HepG2 (cell line): ENCODE measurements around the gene BRMS1. TPM values are rescaled to one million over a fixed set of nuclear protein-coding genes. Genes with fewer than 3 reads are reported as not detected.

Source experiments
- FOXC1 ChIP-seq: sonication (generic); formaldehyde crosslinking; IDR thresholded peaks from 2 replicates; pipeline ENCODE4 v1.8.0; 2022; ENCODE audit warnings: mild to moderate bottlenecking, missing genetic modification reagents, borderline replicate concordance
- GATA4 ChIP-seq: sonication (generic); IDR thresholded peaks from 2 replicates; pipeline ENCODE4 v1.6.1; 2016; ENCODE audit warnings: antibody characterized with exemption, low read depth, borderline replicate concordance
- GATAD1 ChIP-seq: IDR thresholded peaks from 2 replicates; pipeline ENCODE4 v1.6.1; 2016; ENCODE audit warnings: missing genetic modification reagents, missing compliant biosample characterization
- HIVEP1 ChIP-seq: sonication (generic); formaldehyde crosslinking; IDR thresholded peaks from 2 replicates; pipeline ENCODE4 v1.4.0; 2020; ENCODE audit warnings: mild to moderate bottlenecking, missing genetic modification reagents
- KDM5A ChIP-seq: fragments of 200-600 bp; sonication (generic); IDR thresholded peaks from 2 replicates; pipeline ENCODE4 v1.7.0; 2018; ENCODE audit warnings: antibody characterized with exemption, mild to moderate bottlenecking, low read length, borderline replicate concordance
- MAZ ChIP-seq, 2 experiments: sonication (generic) in 1 of 2; formaldehyde crosslinking in 1 of 2; IDR thresholded peaks; 2 replicates each; pipeline versions ENCODE4 v1.5.0 to v1.6.1; 2012 to 2020; ENCODE audit warnings: low read depth in 2 of 2, mild to moderate bottlenecking in 2 of 2, borderline replicate concordance in 1 of 2, improper control_type of control experiment in 1 of 2, low read length in 1 of 2, missing genetic modification reagents in 1 of 2, moderate library complexity in 1 of 2
- RBFOX2 ChIP-seq: fragments of 200-400 bp; formaldehyde crosslinking; IDR thresholded peaks from 2 replicates; pipeline ENCODE4 v1.6.1; 2017; ENCODE audit warnings: low read depth, mild to moderate bottlenecking, low read length
- RERE ChIP-seq: IDR thresholded peaks from 2 replicates; pipeline ENCODE4 v1.6.1; 2016; ENCODE audit warnings: low read depth, missing genetic modification reagents, missing compliant biosample characterization
- REXO4 ChIP-seq: sonication (generic); formaldehyde crosslinking; IDR thresholded peaks from 2 replicates; pipeline ENCODE4 v1.8.0; 2022; ENCODE audit warnings: missing genetic modification reagents, mild to moderate bottlenecking, borderline replicate concordance
- RORA ChIP-seq: sonication (generic); formaldehyde crosslinking; IDR thresholded peaks from 2 replicates; pipeline ENCODE4 v1.5.0; 2020; ENCODE audit warnings: mild to moderate bottlenecking, missing genetic modification reagents, moderate library complexity
- TGIF2 ChIP-seq: IDR thresholded peaks from 2 replicates; pipeline ENCODE4 v1.6.1; 2016; ENCODE audit warnings: control low read depth, missing compliant biosample characterization
- ZHX1 ChIP-seq: sonication (generic); formaldehyde crosslinking; IDR thresholded peaks from 2 replicates; pipeline ENCODE4 v1.8.1; 2022; ENCODE audit warnings: low read depth, mild to moderate bottlenecking, missing genetic modification reagents
- ZNF138 ChIP-seq: sonication (generic); formaldehyde crosslinking; IDR thresholded peaks from 2 replicates; pipeline ENCODE4 v1.5.0; 2020; ENCODE audit warnings: mild to moderate bottlenecking, low read depth, missing genetic modification reagents
- ZNF3 ChIP-seq: IDR thresholded peaks from 2 replicates; pipeline ENCODE4 v1.7.0; 2017; ENCODE audit warnings: inconsistent platforms
- ZNF512B ChIP-seq: sonication (generic); formaldehyde crosslinking; IDR thresholded peaks from 2 replicates; pipeline ENCODE4 v1.5.1; 2020; ENCODE audit warnings: missing genetic modification reagents, mild to moderate bottlenecking, borderline replicate concordance
- ZNF607 ChIP-seq: sonication (generic); formaldehyde crosslinking; IDR thresholded peaks from 2 replicates; pipeline ENCODE4 v1.5.1; 2020; ENCODE audit warnings: missing genetic modification reagents, mild to moderate bottlenecking, borderline replicate concordance
- ZNF644 ChIP-seq: IDR thresholded peaks from 2 replicates; pipeline ENCODE4 v1.6.1; 2016; ENCODE audit warnings: low read depth
- ZNF761 ChIP-seq: sonication (generic); formaldehyde crosslinking; conservative IDR thresholded peaks from 2 replicates; pipeline ENCODE4 v1.4.0; 2020; ENCODE audit warnings: mild to moderate bottlenecking, missing genetic modification reagents
- ZSCAN9 ChIP-seq: IDR thresholded peaks from 2 replicates; pipeline ENCODE4 v1.6.1; 2016; ENCODE audit warnings: borderline replicate concordance
- polyA plus RNA-seq, 8 experiments: library from polyadenylated mRNA; depleted of rRNA in 3 of 8; stranded (reverse) in 7 of 8; unstranded in 1 of 8; fragments of >200 nt; fragmentation: Illumina TruSeq in 4 of 8; extraction: Trizol in 4 of 8; gene quantifications; 2 replicates each; pipeline versions ENCODE4 v1.2.1 to v1.2.3, GENCODE V29; 2011 to 2016; ENCODE audit warnings: low read depth in 4 of 8, missing spikeins in 1 of 8, mixed read lengths in 1 of 8; ENCODE audit not compliant: insufficient read depth in 1 of 8
- total RNA-seq, 5 experiments: library from RNA; depleted of rRNA; stranded (reverse); fragments of >200 nt; fragmentation: Illumina TruSeq; extraction: Trizol; gene quantifications; 2 replicates each; pipeline ENCODE4 v1.2.3, GENCODE V29; 2016; ENCODE audit warnings: low read depth in 1 of 5

The BRMS1 gene
- total and polyA plus RNA-seq, 2 of the 13 experiments (the other 11 are each of a cell fraction or from before 2014, with no cell fraction given), result 15.8 to 55.7 TPM

GRCh38 chr11:66311965-66312548 is 32.8 kb downstream of the BRMS1 start (continued):
- TF ChIP-seq RORA (CRISPR knock-in tag) (no peak), ZNF138 (CRISPR knock-in tag) (no peak), TGIF2 (peak; percentile 74; the same call in 1 of the 2 replicates), KDM5A (peak; percentile 68; the same call in 1 of the 2 replicates), RBFOX2 (peak; percentile 58), ZSCAN9 (no peak; the same call in 1 of the 2 replicates), RERE (CRISPR knock-in tag) (no peak), ZNF644 (CRISPR knock-in tag) (no peak), REXO4 (no peak), ZHX1 (CRISPR knock-in tag) (no peak), ZNF512B (CRISPR knock-in tag) (no peak), GATAD1 (CRISPR knock-in tag) (peak; percentile 50), ZNF3 (no peak), GATA4 (peak; percentile 49; the same call in 1 of the 2 replicates), ZNF607 (CRISPR knock-in tag) (no peak), HIVEP1 (CRISPR knock-in tag) (no peak; the same call in 1 of the 2 replicates), ZNF761 (CRISPR knock-in tag) (peak; percentile 65; the same call in 1 of the 2 replicates), MAZ (IDR thresholded peaks at IDR 0.05; ENCODE audit: borderline replicate concordance, low read depth, low read length) (peak; percentile 29; the same call in 1 of the 2 replicates), MAZ (CRISPR knock-in tag; IDR thresholded peaks at IDR 0.05; ENCODE audit: low read depth) (no peak; the same call in none of the 2 replicates), FOXC1 (CRISPR knock-in tag) (no peak)
